Endodermal cell (in vitro differentiated cells): ENCODE results near the gene KATNAL1. TPM values are rescaled to one million over a fixed set of nuclear protein-coding genes. Genes with fewer than 3 reads are reported as not detected.

ENCODE experiments used
- DNase-seq: peaks from one replicate; pipeline ENCODE4 v3.0.0-alpha.2; 2017
- H3K27ac ChIP-seq: 2 replicates; pipeline ENCODE4 v1.5.1; 2013; ENCODE audit warnings: mild to moderate bottlenecking, low read depth, low read length, moderate library complexity
- H3K27me3 ChIP-seq: 2 replicates; pipeline ENCODE4 v1.6.1; 2013; ENCODE audit warnings: mild to moderate bottlenecking, low read length, moderate library complexity; ENCODE audit not compliant: insufficient read depth, control insufficient read depth, poor library complexity, severe bottlenecking
- H3K36me3 ChIP-seq: 2 replicates; pipeline ENCODE4 v1.7.0; 2013; ENCODE audit warnings: mild to moderate bottlenecking, low read length, moderate library complexity; ENCODE audit not compliant: control insufficient read depth, insufficient read depth
- H3K4me1 ChIP-seq: one replicate; pipeline ENCODE4 v1.7.0; 2013; ENCODE audit warnings: low read length; ENCODE audit not compliant: control insufficient read depth, insufficient read depth
- H3K4me3 ChIP-seq: 2 replicates; pipeline ENCODE4 v1.5.1; 2013; ENCODE audit warnings: mild to moderate bottlenecking, low read length, moderate library complexity
- H3K9ac ChIP-seq: 2 replicates; pipeline ENCODE4 v1.6.1; 2013; ENCODE audit warnings: mild to moderate bottlenecking, low read length, moderate library complexity; ENCODE audit not compliant: poor library complexity, severe bottlenecking; ENCODE audit errors: extremely low read depth
- H3K9me3 ChIP-seq: 2 replicates; pipeline ENCODE4 v1.6.1; 2013; ENCODE audit warnings: mild to moderate bottlenecking, low read length, moderate library complexity; ENCODE audit not compliant: control insufficient read depth
- H3K27ac Mint-ChIP-seq: 2 replicates; pipeline ENCODE4 v1.8.0; 2020; ENCODE audit warnings: mixed read lengths
- H3K27me3 Mint-ChIP-seq: 2 replicates; pipeline ENCODE4 v1.8.0; 2021; ENCODE audit warnings: mild to moderate bottlenecking, mixed read lengths; ENCODE audit not compliant: insufficient read depth
- H3K36me3 Mint-ChIP-seq: 2 replicates; pipeline ENCODE4 v1.8.0; 2020; ENCODE audit warnings: low read depth, mixed read lengths
- H3K4me1 Mint-ChIP-seq: 2 replicates; pipeline ENCODE4 v1.8.0; 2020; ENCODE audit warnings: mixed read lengths
- H3K4me3 Mint-ChIP-seq: 2 replicates; pipeline ENCODE4 v1.8.0; 2020; ENCODE audit warnings: mild to moderate bottlenecking, moderate library complexity, mixed read lengths
- H3K9me3 Mint-ChIP-seq: 2 replicates; pipeline ENCODE4 v1.8.0; 2020; ENCODE audit warnings: mild to moderate bottlenecking, mixed read lengths
- WGBS, 2 experiments: methylation state at CpG; one replicate each; pipeline versions ENCODE4 v1.1.5 to v1.1.7; 2013; ENCODE audit warnings: missing lambda C conversion rate in 2 of 2, mixed read lengths in 1 of 2; ENCODE audit not compliant: insufficient coverage in 1 of 2, insufficient read length in 1 of 2; 5-methylcytosine and 5-hydroxymethylcytosine counted together
- total RNA-seq, 2 donors: library from RNA; stranded (reverse); fragmentation: NEBNext Ultra II Directional in 1 of 2; extraction: Animal tissue kit (Norgen Biotek cat#: 25700) in 1 of 2; gene quantifications; 2 replicates in 1 of 2; 3 replicates in 1 of 2; pipeline ENCODE4 v1.2.1, GENCODE V29; 2021
- TF ChIP-seq, protein P1 (sequence below): fragments of 200-600 bp; sonication (generic); conservative IDR thresholded peaks from 2 replicates; pipeline ENCODE4 v1.5.0; 2021; ENCODE audit warnings: antibody characterized with exemption, mild to moderate bottlenecking

The KATNAL1 gene
- total RNA-seq, 2 donors from 2014 or later: 20.3 to 32.2 TPM

- H3K4me1 Mint-ChIP-seq: no peaks in the 10 kb centered on the region
- Histone ChIP-seq H3K27ac (no peak overlapping the region), H3K4me1 (no peaks in the 10 kb centered on the region), H3K9me3 (no peaks in the 10 kb centered on the region), H3K4me3 (no peak overlapping the region), H3K36me3 (no peaks in the 10 kb centered on the region), H3K27me3 (peaks cover 10% of the 10 kb centered on the region), H3K9ac (no peak overlapping the region)
- no peak for DNase-seq
- peaks cover 5% of the 10 kb centered on the region for H3K9me3 Mint-ChIP-seq
- no peak overlapping the region for H3K4me3 Mint-ChIP-seq
- 91 to 100% methylated on average over 4 of the region's 4 CpGs for WGBS, 2 experiments
- TF ChIP-seq, protein P1, sequence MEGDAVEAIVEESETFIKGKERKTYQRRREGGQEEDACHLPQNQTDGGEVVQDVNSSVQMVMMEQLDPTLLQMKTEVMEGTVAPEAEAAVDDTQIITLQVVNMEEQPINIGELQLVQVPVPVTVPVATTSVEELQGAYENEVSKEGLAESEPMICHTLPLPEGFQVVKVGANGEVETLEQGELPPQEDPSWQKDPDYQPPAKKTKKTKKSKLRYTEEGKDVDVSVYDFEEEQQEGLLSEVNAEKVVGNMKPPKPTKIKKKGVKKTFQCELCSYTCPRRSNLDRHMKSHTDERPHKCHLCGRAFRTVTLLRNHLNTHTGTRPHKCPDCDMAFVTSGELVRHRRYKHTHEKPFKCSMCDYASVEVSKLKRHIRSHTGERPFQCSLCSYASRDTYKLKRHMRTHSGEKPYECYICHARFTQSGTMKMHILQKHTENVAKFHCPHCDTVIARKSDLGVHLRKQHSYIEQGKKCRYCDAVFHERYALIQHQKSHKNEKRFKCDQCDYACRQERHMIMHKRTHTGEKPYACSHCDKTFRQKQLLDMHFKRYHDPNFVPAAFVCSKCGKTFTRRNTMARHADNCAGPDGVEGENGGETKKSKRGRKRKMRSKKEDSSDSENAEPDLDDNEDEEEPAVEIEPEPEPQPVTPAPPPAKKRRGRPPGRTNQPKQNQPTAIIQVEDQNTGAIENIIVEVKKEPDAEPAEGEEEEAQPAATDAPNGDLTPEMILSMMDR: no peak
- H3K36me3 Mint-ChIP-seq: no peaks in the 10 kb centered on the region
- H3K27me3 Mint-ChIP-seq: peaks cover 21% of the 10 kb centered on the region
- no peak overlapping the region for H3K27ac Mint-ChIP-seq
Measured at GRCh38 chr13:30325668-30326067, 18.3 kb upstream of the KATNAL1 start.

- TF ChIP-seq, protein P1: no peak
Measured at GRCh38 chr13:30323524-30323923, 16.2 kb upstream of the KATNAL1 start.

DNA sequence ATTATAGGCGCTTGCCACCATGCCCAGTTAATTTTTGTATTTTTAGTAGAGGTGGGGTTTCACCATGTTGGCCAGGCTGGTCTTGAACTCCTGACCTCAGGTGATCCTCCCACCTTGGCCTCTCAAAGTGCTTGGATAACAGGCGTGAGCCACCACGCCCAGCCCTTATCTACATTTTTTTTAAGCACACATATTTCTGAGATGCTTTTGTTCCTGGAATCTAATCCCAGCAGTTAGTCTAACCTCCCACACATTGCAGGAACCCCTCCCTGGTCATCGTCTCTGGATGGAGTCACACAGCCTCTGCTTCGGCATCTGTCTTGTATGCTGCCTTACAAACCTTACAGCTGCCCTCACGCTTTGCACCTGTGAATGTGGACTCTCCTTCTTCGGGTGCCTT lies 15.1 kb upstream of the KATNAL1 start:
- Mint-ChIP-seq H3K4me1 (peaks cover 2% of the 10 kb centered on the region), H3K4me3 (no peak overlapping the region), H3K27me3 (peaks cover 17% of the 10 kb centered on the region), H3K9me3 (peaks cover 5% of the 10 kb centered on the region), H3K27ac (no peak overlapping the region), H3K36me3 (no peaks in the 10 kb centered on the region)
- TF ChIP-seq, protein P1: no peak
- Histone ChIP-seq H3K27me3 (peaks cover 10% of the 10 kb centered on the region), H3K9me3 (no peaks in the 10 kb centered on the region), H3K27ac (no peak overlapping the region), H3K9ac (no peak overlapping the region), H3K4me1 (no peaks in the 10 kb centered on the region), H3K36me3 (no peaks in the 10 kb centered on the region), H3K4me3 (no peak overlapping the region)
- WGBS, 2 experiments: 95 to 97% methylated on average over 6 to 7 of the region's 7 CpGs
- no peak for DNase-seq

More at GRCh38 chr13:30323524-30323923, 16.2 kb upstream of the KATNAL1 start:
- Histone ChIP-seq H3K36me3 (no peaks in the 10 kb centered on the region), H3K4me3 (no peak overlapping the region), H3K9ac (no peak overlapping the region), H3K4me1 (no peaks in the 10 kb centered on the region), H3K9me3 (no peaks in the 10 kb centered on the region), H3K27me3 (peaks cover 10% of the 10 kb centered on the region), H3K27ac (no peak overlapping the region)
- Mint-ChIP-seq H3K36me3 (no peaks in the 10 kb centered on the region), H3K4me3 (no peak overlapping the region), H3K27ac (no peak overlapping the region), H3K4me1 (no peaks in the 10 kb centered on the region), H3K27me3 (peaks cover 17% of the 10 kb centered on the region), H3K9me3 (peaks cover 5% of the 10 kb centered on the region)
- WGBS, 2 experiments: 85 to 100% methylated on average over 1 to 2 of the region's 2 CpGs
- no peak for DNase-seq
